Ishikawa (cell line): ENCODE data around the gene HOXC13.

Experiments used
- CEBPB ChIP-seq: IDR thresholded peaks from 2 replicates; pipeline ENCODE4 v1.6.1; 2012
- EP300 ChIP-seq: IDR thresholded peaks from 2 replicates; pipeline ENCODE4 v1.6.1; 2012; ENCODE audit warnings: borderline replicate concordance
- NFIC ChIP-seq: IDR thresholded peaks from 2 replicates; pipeline ENCODE4 v1.6.1; 2012
- RAD21 ChIP-seq: IDR thresholded peaks from 2 replicates; pipeline ENCODE4 v1.6.1; 2012; ENCODE audit warnings: low read depth
- TCF12 ChIP-seq: IDR thresholded peaks from 2 replicates; pipeline ENCODE4 v1.6.1; 2012; ENCODE audit warnings: low read depth
- YY1 ChIP-seq: IDR thresholded peaks from 2 replicates; pipeline ENCODE4 v1.6.1; 2012; ENCODE audit warnings: low read depth

DNA sequence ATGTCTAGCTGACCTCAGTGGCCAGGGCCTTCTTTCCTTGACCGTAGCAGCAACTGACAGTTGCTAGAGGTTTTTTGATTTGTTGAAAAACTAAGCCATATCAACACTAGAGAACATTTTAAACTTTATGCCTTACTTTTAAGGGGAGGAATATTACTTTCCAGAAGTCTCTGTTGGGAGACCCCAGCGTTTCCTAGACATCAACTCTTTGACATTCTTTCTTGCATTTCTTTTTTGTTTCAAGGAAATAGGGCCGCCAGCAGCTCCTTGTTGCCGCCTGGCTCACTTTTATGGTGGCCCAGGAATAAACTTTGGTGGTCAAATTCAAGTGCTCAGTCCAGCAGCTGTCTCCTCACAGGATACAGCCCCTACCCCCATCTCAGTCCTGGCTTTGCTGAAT lies 31.8 kb downstream of the HOXC13 start:
- TF ChIP-seq NFIC (no peak), EP300 (no peak), YY1 (no peak), CEBPB (no peak), TCF12 (no peak), RAD21 (no peak)
